Small intestine (tissue), 7 donors: ENCODE measurements around the gene GPRC5D. TPM values are rescaled to one million over a fixed set of nuclear protein-coding genes. Genes with fewer than 3 reads are reported as not detected.

Source experiments
- DNase-seq, 2 donors: peaks; one replicate each; pipeline versions ENCODE4 v3.0.0 to v3.0.0-alpha.2; 2013
- FAIRE-seq: peaks from 2 replicates; lab custom pipeline; 2012; peaks lifted over from hg19 to GRCh38; lab: Jason Lieb, UNC
- H3K27ac ChIP-seq, 3 donors: one replicate each; pipeline ENCODE4 v1.5.1; 2013; ENCODE audit warnings: low read length in 2 of 3, mild to moderate bottlenecking in 2 of 3, control low read depth in 1 of 3, inconsistent platforms in 1 of 3, low read depth in 1 of 3, moderate library complexity in 1 of 3
- H3K27me3 ChIP-seq, 3 donors: one replicate each; pipeline ENCODE4 v1.6.1; 2013; ENCODE audit warnings: low read length in 3 of 3, inconsistent platforms in 1 of 3; ENCODE audit not compliant: control insufficient read depth in 3 of 3, insufficient read depth in 3 of 3
- H3K36me3 ChIP-seq, 3 donors: one replicate each; pipeline ENCODE4 v1.6.1; 2013; ENCODE audit warnings: low read length in 3 of 3, inconsistent platforms in 1 of 3, low read depth in 1 of 3, mild to moderate bottlenecking in 1 of 3, moderate library complexity in 1 of 3; ENCODE audit not compliant: control insufficient read depth in 3 of 3, insufficient read depth in 2 of 3
- H3K4me1 ChIP-seq, 3 donors: one replicate each; pipeline ENCODE4 v1.6.1; 2013; ENCODE audit warnings: low read length in 2 of 3, inconsistent platforms in 1 of 3, low read depth in 1 of 3, mild to moderate bottlenecking in 1 of 3, moderate library complexity in 1 of 3; ENCODE audit not compliant: control insufficient read depth in 3 of 3, insufficient read depth in 2 of 3
- H3K4me3 ChIP-seq, 3 donors: one replicate each; pipeline ENCODE4 v1.5.1; 2013; ENCODE audit warnings: low read length in 3 of 3, control low read depth in 1 of 3, inconsistent platforms in 1 of 3, low read depth in 1 of 3, mild to moderate bottlenecking in 1 of 3, moderate library complexity in 1 of 3
- H3K9me3 ChIP-seq, 2 donors: one replicate each; pipeline ENCODE4 v1.6.1; 2013; ENCODE audit warnings: low read depth in 1 of 2, low read length in 1 of 2; ENCODE audit not compliant: control insufficient read depth in 2 of 2, insufficient read depth in 1 of 2
- WGBS, 3 donors: extraction: QIAGEN DNeasy Blood & Tissue Kit; methylation state at CpG; one replicate each; pipeline ENCODE4 v1.1.7; 2013; 5-methylcytosine and 5-hydroxymethylcytosine counted together
- polyA plus RNA-seq, 4 donors: library from polyadenylated mRNA; stranded (reverse) in 3 of 4; unstranded in 1 of 4; fragments of 200-250 nt in 3 of 4; fragments of 120-200 nt in 1 of 4; gene quantifications; one replicate each; pipeline versions ENCODE4 v1.2.1 to v1.2.3, GENCODE V29; 2013
- donor health status: healthy with polysubstance abuse.
- donor health status: control.
- donor health status: control.
- donor health status: Bipolar disorder and iron deficiency.
- donor health status: healthy.

GPRC5D gene
- polyA plus RNA-seq, 4 donors = 0.22 to 1.4 TPM; not detected in 2

GRCh38 chr12:12908252-12908651, 43.7 kb downstream of the GPRC5D start:
- Histone ChIP-seq H3K27ac (no peak overlapping the region), H3K27me3 (no peaks in the 10 kb centered on the region), H3K36me3 (peaks cover 0 to 37% (median 12%) of the 10 kb centered on the region in 3 donors), H3K9me3 (no peaks in the 10 kb centered on the region), H3K4me1 (peaks cover 7 to 36% (median 11%) of the 10 kb centered on the region in 3 donors), H3K4me3 (no peak overlapping the region)
- no peak for DNase-seq
- WGBS, 3 donors = 87 to 93% (median 92%) methylated on average over 14 of the region's 14 CpGs
- no peak for FAIRE-seq

GRCh38 chr12:12907552-12907951, 44.4 kb downstream of the GPRC5D start:
- Histone ChIP-seq H3K4me3 (no peak overlapping the region), H3K27me3 (no peaks in the 10 kb centered on the region), H3K27ac (no peak overlapping the region), H3K9me3 (no peaks in the 10 kb centered on the region), H3K4me1 (peaks cover 8 to 39% (median 11%) of the 10 kb centered on the region in 3 donors), H3K36me3 (peaks cover 0 to 30% (median 7%) of the 10 kb centered on the region in 3 donors)
- DNase-seq = no peak
- 86 to 92% (median 90%) methylated on average over 5 of the region's 5 CpGs for WGBS, 3 donors
- no peak for FAIRE-seq

- H3K4me3 ChIP-seq = peak overlapping the region in 1 of 3 donors; percentile 14
- H3K27ac ChIP-seq = peak overlapping the region; percentile 85 to 92 (median 90)
- DNase-seq (peak; percentile 88 to 98), FAIRE-seq (no peak)
- WGBS, 3 donors = 33 to 59% (median 43%) methylated on average over 14 of the region's 14 CpGs
- peaks cover 9 to 42% (median 13%) of the 10 kb centered on the region in 3 donors for H3K4me1 ChIP-seq
- H3K27me3 ChIP-seq = no peaks in the 10 kb centered on the region
- H3K36me3 ChIP-seq = peaks cover 0 to 25% (median 0%) of the 10 kb centered on the region in 3 donors
- H3K9me3 ChIP-seq = no peaks in the 10 kb centered on the region
Observed at GRCh38 chr12:12903642-12904609, 48.0 kb downstream of the GPRC5D start.

- H3K9me3 ChIP-seq = no peaks in the 10 kb centered on the region
- DNase-seq = peak in 1 of 2 donors; percentile 56
- no peak for FAIRE-seq
- peaks cover 0 to 22% (median 0%) of the 10 kb centered on the region in 3 donors for H3K36me3 ChIP-seq
- no peaks in the 10 kb centered on the region for H3K27me3 ChIP-seq
- peak overlapping the region; percentile 46 to 68 (median 67) for H3K27ac ChIP-seq
- peaks cover 9 to 39% (median 13%) of the 10 kb centered on the region in 3 donors for H3K4me1 ChIP-seq
- H3K4me3 ChIP-seq = no peak overlapping the region
Observed at GRCh38 chr12:12902036-12902435, 49.9 kb downstream of the GPRC5D start.

- H3K36me3 ChIP-seq = peaks cover 0 to 16% (median 4%) of the 10 kb centered on the region in 3 donors
- no peaks in the 10 kb centered on the region for H3K27me3 ChIP-seq
- 26 to 63% (median 43%) methylated on average over 10 of the region's 10 CpGs for WGBS, 3 donors
- H3K4me1 ChIP-seq = peaks cover 9 to 39% (median 13%) of the 10 kb centered on the region in 3 donors
- peak overlapping the region in 1 of 3 donors; percentile 16 for H3K4me3 ChIP-seq
- DNase-seq (peak; percentile 76 to 82), FAIRE-seq (no peak)
- H3K27ac ChIP-seq = peak overlapping the region; percentile 63 to 78 (median 67)
- H3K9me3 ChIP-seq = no peaks in the 10 kb centered on the region
Observed at GRCh38 chr12:12901158-12901791, 50.7 kb downstream of the GPRC5D start.

- Histone ChIP-seq H3K27me3 (no peaks in the 10 kb centered on the region), H3K9me3 (no peaks in the 10 kb centered on the region), H3K4me3 (no peak overlapping the region), H3K4me1 (peaks cover 9 to 39% (median 13%) of the 10 kb centered on the region in 3 donors), H3K27ac (peak overlapping the region in 2 of 3 donors; percentile 63 to 67), H3K36me3 (peaks cover 0 to 14% (median 4%) of the 10 kb centered on the region in 3 donors)
- WGBS, 3 donors = 40 to 73% (median 71%) methylated on average over 1 to 2 of the region's 2 CpGs
- FAIRE-seq (no peak), DNase-seq (no peak)
Observed at GRCh38 chr12:12900786-12901157, 51.2 kb downstream of the GPRC5D start.

GRCh38 chr12:12899530-12900380, 52.2 kb downstream of the GPRC5D start:
- H3K27ac ChIP-seq = peak overlapping the region in 2 of 3 donors; percentile 2 to 6
- no peak overlapping the region for H3K4me3 ChIP-seq
- DNase-seq (peak in 1 of 2 donors; percentile 44), FAIRE-seq (no peak)
- H3K36me3 ChIP-seq = peaks cover 0 to 14% (median 4%) of the 10 kb centered on the region in 3 donors
- H3K27me3 ChIP-seq = no peaks in the 10 kb centered on the region
- WGBS, 3 donors = 71 to 84% (median 73%) methylated on average over 10 of the region's 10 CpGs
- H3K4me1 ChIP-seq = peaks cover 9 to 39% (median 13%) of the 10 kb centered on the region in 3 donors
- H3K9me3 ChIP-seq = no peaks in the 10 kb centered on the region
